GM19438 (cell line): ENCODE measurements around the gene SLC16A7.
"Not testable (repeated sequence)": the region's sequence is repeated elsewhere in the genome, so short reads cannot be mapped to it uniquely, and the experiment has no call there.

ENCODE experiments used
- ATAC-seq: cut with Tn5 transposase; IDR thresholded peaks from one replicate; pipeline ENCODE4 v1.9.1; 2021; ENCODE audit warnings: low read depth; ENCODE audit not compliant: unreplicated experiment

Gene SLC16A7

DNA sequence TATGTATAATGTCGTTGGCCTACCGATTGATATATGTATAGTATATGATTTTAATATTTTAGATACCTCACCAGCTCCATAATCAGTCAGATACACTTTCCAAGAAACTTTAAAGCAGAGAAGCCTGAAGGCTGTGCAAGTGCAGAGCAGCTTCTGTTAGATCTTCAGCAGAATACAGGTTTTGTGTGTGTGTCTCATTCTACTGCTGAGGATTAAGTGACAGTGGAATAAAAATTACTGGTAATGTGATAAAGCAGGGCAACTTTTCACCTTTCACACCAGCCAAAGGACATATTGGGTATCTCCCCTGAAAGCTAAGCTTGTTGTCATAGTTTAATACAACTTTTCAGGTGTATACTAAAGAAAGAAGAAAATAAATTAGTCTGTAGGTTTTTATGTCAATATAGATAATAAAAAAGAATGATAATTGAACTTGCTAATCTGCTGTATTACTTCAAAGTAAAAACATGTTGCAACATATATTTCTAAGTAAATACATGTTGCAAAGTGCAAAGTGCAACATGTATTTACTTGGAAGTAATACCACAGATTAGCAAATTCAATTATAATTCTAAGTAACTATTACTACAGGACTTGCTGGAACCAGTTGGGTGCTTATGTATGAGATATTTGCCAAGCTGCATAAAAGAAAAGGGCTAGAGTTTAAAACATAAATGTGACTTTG is 128.3 kb downstream of the SLC16A7 start:
- ATAC-seq = no peak

DNA sequence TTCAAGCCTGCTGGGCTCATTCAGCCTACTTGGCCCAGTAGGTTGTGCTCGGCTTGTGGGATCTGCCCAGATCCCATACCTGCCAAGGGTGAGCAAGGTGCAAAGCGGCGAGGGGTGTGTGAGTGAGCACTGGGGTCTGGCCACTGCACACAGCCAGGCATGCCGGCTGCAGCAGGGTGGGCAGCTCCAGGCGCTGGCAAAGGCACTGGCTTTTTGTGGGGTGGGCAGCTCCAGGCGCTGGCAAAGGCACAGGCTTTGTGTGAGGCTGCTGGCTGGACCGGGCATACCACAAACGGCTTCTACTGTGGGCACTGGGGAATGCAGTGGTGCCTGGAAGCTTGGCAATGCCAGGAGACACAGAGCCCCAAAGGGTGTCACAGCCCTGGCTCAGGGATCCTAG is 137.4 kb downstream of the SLC16A7 start:
- no peak for ATAC-seq

DNA sequence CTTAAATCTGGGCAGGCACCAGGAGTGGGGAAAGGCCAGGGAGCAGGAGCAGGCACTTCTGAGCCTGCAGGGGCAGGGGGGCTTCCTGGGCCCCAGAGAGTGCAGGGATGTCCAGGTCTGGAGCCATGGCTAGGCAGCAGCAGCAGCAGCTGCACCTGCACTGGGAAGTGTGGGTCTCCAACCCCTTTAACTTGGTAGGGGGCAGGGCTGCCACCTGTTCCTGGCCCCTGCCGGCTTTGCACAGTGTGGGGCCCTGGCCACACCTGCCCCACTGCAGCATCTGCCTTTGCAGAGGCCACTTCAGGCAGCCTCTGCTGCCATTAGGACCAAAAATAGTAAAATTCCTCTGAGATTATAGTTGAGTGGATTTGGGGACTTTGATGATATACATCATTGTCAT is 138.5 kb downstream of the SLC16A7 start:
- no peak for ATAC-seq

DNA sequence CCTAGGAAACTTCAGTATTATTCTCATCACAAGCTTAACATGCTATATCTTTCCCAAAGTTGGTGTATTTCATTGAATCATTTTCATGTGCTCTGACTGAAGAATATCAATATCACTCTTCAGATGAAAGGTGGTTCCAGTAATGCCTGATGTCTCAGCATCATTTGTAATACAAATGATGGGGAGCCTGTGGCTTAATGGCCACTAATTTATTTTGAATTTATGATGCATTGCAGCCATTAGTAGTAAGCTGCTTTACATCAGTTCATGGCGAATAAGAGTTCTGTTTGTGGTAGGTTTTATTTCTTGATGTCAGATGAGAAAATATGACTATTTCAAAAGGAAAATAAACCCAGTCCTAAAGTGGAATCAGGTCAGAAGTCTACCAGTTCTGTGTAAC is 139.4 kb downstream of the SLC16A7 start:
- no peak for ATAC-seq

DNA sequence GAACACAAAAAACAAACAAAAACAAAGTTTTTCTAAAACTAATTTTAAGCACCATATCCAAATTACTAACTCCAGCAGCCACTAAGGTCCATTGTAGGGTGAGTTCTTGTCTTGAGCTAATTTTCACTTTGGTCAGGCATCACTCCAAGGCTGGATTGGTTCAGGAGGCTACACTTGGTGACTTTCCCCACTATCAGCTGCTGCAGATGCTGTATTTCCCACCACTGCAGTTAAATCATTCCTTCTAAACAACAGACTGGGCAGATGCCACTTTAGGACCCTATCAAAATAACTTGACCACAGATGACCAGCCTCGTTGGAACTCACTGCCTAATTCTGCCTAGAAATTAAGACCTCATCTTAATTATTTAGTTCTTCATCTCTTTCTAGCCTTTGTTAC is 140.5 kb downstream of the SLC16A7 start:
- ATAC-seq = no peak

DNA sequence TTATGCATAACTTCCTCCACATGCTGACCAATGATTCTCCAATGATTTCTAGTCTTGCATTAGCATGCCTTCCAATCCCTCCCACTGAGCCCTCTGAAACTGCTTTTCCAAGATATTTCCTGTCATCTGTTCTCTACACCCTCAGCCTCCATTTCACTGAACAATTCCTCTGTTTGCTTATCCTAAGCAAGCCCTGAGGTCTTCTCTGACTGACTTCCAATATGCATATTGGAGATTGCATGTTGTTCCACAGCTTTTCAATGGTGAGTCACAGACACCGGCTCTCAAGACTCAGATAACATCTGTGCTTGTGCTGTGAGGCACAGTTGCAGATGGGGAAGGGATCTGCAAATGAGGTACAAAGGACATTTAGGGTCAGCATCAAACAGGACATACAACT is 141.0 kb downstream of the SLC16A7 start:
- ATAC-seq = no peak

DNA sequence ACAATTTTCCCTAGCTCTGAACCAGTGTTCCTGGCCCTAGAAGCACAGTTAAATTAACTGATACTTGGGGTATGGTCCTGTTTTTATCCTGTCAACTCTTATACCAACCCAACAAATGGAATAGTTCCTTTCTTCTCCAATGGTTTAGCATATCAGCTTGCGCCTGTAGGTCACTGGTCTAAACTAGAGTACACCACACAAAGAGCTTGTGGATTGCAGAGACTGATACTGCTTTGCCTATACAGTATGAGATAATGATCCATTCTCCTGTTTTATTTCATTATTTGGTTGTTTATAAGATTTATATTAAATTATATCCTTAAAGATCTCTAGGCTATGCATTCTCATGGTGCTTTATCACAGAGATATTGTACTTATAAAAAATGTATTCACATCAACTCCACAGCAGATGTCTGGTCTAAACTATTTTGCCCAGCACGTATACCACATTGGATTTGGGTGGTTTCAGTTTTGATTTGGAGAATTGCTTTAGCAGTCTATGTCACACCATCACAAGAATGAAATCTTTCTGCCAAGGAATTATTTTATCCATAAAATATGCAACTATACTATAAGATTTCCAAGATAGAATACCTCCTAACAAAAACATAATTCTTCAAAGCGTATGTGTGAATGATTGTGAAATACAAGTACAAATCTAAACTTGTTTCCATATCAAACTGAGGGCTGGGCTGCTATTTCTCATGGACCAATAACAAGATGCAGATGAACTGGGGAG is 142.1 kb downstream of the SLC16A7 start:
- ATAC-seq = no peak

DNA sequence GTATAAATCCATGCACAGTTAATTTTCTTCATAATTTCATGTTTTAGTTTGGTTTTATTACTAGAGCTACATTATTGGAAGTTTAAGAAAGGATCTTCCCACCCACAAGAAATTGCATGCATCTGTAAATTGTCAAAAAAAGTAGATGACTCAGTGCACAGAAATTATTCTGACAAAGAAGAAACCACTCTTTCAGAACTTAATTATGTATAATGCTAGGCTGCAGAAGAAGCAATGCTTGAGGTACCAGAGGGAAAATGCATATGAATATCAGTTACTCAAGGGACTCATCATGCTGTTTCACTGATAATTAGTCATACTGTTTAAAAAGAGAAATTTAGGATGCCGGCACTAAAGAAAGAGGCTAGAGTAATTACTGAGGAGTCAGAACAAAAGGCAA is 147.0 kb downstream of the SLC16A7 start:
- no peak for ATAC-seq

DNA sequence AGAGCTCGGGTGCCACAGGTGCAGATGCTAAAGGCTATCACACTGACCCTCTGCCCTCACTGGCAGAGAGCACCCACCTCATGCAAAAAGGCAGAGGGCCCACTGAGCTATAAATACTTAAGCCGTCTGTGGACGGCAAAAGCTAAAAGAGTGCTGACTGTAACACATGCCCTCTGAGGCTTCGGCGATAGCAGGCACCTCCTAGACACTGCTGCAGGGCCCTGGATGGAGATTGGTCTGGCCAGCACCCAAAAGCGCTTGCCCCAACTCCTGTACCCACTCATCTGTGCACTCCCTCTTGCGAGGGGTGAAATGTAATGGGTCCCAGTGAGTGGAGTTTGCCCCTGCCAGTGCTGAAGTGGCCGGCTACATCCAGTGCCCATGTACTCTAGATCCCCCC is 148.7 kb downstream of the SLC16A7 start:
- ATAC-seq = no peak

DNA sequence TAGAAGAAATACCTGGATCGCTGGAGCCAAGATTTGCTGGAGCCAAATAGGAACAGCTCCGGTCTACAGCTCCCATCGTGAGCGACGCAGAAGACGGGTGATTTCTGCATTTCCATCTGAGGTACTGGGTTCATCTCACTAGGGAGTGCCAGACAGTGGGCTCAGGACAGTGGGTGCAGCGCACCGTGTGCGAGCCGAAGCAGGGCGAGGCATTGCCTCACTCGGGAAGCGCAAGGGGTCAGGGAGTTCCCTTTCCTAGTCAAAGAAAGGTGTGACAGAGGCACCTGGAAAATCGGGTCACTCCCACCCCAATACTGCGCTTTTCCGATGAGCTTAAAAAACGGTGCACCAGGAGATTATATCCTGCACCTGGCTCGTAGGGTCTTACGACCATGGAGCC is 155.3 kb downstream of the SLC16A7 start:
- not testable (repeated sequence) for ATAC-seq

DNA sequence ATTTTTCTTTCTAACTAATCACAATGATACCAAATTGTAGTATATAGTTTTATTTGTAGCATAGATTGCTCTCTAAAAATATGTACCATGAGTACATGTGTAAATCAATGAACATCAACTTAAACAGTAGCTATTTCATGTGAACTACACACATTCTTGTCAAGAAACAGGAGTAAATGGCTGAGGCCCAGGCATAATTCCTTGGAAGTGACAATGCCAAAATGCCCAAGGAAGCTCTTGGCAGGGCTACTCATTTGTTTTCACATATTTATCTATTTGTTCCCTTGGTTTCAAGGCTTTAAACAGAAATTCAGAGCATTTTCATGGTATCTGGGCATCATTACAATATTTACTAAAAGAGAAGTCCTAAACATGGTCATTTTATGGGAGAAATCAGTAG is 165.7 kb downstream of the SLC16A7 start:
- ATAC-seq = no peak

DNA sequence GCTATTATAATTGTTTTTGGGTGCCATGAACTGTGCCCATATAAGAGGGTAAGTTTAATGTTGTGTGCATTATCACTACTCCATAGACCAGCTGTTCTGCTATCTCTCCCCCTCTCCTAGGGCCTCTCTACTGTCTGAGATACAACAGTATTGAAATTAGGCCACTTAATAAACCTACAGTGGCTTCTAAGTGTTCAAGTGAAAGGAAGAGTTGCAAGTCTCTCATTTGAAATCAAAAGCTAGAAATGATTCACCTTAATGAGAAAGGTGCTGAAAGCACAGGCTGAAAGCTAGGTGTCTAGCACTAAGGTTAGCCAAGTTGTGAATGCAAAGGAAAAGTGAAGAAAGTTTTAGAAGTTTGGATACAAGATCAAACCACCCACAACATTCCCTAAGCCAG is 168.0 kb downstream of the SLC16A7 start:
- peak; percentile 62 for ATAC-seq

DNA sequence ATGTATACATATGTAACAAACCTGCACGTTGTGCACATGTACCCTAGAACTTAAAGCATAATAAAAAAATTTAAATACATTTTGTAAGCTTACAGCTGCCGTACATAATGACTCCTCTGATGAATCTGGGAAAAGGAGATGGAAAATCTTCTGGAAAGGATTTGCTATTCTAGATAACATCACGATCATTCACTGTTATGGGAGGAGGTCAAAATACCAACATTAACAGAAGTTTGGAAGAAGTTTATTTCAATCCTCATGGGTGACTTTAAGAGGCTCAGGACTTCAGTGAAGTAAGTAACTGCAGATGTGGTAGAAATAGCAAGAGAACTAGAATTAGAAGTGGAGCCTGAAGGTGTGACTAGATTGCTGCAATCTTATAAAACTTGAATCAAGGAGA is 172.2 kb downstream of the SLC16A7 start:
- ATAC-seq = no peak

DNA sequence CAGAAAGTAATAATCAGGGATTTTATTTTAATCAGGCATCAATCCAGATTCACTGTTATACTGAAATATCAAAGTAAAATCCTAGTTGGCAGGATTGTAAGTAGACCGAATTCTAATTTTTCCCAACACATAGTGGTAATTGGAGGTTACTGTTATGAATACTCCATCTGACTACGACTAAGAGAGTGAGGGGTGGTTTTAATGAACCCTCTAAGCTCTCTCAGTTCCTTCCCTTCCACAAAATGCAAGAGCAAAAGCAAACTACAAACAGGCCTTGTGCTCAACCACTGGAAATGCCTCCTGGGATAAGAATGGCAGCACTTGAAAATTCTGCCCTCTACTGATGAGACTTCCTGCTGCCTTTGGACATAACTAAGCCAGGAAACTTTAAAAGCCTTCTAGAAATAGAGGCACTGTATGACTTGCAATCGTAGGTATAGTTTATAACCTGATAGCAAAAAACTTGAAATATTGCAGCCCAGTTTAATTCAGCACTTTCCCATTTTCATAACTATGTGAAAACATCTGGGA is 184.8 kb downstream of the SLC16A7 start:
- ATAC-seq = no peak

DNA sequence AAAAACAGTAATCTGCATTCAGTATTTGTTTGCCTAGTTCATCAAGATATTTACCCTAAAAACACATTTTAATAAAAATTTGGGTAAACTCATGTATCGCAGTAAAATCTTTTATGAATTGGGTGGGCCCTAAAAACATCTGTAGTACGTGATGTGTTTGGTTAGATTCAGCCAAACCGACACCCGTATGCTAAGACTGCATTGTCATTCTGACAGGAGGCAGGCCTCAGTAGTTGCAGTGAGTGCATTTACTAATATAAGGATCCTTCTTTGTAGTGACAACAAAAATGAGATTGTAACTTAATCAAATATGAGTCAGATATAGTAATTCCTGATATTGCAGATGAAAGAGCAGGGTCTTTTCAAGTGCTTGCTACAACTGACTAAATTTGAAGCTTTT is 191.8 kb downstream of the SLC16A7 start:
- ATAC-seq = no peak

DNA sequence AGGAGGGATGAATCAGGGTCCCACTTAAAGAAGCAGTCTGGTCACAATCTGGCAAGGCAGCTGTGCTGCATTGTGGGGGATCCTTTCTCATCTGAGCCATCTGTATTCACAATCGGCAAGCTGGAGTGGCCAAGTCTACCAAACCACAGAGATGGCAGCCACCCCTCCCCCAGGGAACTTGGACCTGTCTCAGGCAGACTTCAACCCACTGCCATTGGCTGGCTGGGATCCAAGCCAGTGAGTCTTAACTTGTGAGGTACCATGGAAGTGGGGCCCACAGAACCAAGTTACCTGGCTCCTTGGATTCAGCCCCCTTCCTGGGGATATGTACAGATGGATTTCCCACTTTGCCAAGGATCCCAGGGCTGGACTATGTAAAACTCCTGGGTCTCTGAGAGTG is 196.8 kb downstream of the SLC16A7 start:
- ATAC-seq = no peak

DNA sequence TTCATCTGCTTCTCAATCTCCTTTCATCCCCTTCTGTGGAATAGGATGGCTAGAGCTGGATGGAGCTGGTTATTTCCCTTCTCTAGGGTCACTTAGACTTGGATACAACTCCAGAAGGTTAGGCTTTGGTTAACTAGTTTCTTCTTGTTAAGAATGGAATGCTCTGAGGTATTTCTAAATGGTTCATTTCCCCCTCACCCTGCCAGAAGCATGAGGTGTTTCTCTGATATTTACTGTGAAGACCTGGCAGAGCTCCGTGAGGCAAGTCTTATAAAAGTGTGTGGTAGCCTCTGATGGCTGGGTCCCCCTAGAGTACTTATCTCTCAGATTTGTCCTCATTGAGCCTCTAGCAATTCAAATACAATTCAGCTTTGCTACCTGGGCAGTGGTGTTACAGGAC is 207.9 kb downstream of the SLC16A7 start:
- ATAC-seq = no peak

DNA sequence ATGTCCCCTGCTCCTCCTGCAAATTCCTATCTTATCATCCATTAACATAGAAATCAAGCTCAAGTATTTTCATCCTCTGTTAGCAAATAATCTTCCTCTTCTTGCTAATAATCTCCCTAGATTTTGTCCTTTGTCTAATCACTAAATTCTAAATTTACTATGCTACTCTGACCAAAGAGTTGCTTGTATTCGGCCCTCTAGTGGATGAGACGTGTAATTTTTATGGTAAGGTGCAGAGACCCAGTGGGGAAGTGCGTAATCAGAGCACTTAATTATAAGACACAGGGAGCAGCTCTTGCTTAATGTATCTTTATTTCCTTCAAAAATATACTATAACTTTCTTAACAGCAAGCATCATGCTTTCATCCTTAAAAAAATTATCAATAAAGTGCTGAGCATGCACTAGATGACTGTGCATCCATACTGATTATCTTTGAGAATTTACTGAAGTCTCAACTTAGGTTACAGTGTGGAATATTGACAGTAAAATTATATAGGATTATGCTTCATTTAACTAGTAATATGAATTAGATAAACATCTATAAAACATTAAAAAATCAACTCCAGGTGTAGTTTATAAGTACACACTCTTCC is 212.6 kb downstream of the SLC16A7 start:
- no peak for ATAC-seq

DNA sequence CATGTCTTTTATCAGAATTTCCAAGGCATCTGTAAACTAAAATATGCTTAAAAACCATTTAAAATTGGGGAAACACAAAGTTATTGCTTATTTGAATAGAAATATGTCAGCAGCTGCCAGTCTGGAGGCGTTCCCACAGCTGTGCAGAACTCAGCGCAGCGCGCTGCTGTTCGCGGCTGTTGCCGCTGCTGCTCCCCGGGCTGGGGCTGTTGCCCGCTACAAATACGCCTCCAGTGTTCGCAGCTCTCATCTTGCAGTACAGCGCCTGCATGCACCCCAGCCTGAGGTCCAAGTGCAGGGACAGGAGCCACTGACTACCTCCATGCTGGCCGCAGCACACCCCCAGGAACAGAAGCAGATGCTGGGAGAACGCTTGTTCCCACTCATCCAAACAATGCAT is 216.2 kb downstream of the SLC16A7 start:
- ATAC-seq = no peak

DNA sequence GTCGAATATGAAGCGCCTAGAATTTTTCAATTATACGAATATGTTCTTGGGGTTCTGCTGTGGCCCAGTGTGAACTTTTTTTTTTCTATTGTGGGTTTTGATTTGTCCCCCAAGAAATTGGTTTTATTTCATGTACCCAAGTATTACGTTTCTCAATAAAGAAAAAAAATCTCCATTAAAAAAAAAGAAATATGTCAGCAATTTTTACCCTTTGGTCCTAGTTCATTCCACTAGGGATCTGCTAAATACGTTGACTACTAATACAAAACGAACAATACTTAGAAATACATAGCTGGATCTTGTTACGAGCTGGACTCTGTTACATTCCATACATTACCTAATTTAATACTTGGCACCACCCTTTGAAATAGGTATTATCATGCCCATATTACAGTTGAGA is 216.9 kb downstream of the SLC16A7 start:
- no peak for ATAC-seq

DNA sequence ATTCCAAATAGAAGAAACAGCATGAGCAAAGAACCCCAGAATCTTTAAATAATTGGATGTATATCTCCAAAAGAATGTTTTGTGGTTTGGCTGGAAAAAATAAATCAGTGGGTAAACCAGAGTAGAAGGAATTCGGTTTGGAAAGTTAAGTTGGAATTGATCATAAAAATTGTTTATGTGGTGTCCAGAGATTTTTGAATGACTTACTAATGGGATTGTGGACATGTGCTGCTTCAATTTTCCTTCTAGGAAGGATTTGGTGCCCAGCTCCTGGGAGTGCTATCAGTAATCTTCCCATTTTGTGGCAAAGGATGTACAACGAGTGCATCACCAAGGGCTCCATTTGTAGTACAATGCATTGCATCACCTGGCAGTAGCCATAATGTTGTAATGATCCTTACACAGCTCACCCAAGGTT is 224.8 kb downstream of the SLC16A7 start:
- ATAC-seq = no peak

DNA sequence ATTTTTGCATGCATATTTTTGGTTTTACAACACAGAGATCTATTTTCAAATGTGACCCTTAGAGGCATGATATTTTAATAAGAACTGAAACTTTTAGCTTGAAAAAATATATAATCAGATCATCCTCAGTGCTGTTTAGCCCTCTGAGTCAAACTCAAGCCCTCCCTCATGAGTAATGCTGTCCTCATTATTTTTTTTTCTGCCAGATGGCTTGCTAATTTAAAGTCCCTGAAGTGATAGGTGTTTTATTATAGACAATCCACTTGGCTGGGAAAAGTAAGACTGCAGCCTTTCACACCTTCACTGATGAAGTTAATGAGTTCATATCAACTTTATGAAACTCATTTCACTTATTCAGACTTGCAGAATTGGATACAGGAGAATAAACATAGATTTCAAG is 227.7 kb downstream of the SLC16A7 start:
- ATAC-seq = no peak
